ENCODE data around the gene NRROS.
A peak's percentile ranks its signal among the peaks of the same experiment; 100 is the strongest.

The NRROS gene

DNA sequence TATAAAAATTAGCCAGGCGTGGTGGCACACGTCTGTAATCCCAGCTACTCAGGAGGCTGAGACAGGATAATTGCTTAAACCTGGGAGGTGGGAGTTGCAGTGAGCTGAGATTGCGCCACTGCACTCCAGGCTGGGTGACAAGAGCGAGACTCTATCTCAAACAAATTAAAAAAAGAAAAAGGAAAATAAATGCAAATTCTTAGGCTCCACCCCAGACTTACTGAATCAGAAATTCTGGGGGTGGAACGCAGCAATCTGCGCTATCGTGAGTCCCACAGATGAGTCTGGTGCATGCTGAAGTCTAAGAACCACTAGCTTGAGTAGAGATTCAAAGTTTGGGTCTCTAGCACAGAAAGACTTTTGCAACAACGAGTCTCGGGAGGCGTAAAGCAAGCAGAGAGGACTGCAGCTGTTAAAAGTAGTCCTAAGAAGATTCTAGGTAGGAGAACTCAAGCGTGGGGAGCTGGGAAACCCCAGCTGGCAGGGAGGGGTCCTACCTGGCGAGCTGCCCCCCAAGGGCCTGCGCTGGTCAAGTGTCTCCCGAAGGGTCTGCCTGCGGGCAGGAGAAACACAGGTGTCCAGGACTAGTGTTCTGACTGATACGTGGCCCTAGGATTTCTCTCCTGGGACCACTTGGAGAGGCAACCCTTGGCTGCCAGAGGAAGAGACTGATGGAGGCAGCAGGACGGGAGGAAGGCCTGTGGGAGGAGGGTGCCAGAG, 50.6 kb downstream of the NRROS start:
- no peak for DNase-seq

DNA sequence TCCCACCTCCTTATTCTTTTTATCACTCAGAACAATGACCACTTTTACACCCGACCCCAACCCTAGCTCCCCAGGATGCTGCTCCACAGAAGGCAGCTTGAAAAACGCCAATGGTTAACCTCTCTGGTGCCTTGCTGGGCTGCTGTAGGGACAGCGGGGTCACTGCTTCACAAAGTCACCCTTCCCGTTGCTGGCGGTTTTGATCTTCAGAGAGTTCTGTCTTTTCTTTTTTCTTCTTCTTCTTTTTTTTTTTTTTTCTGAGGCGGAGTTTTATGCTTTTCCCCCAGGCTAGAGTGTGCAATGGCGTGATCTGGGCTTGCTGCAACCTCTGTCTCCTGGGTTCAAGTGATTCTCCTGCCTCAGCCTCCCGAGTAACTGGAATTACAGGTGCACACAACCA, 51.9 kb downstream of the NRROS start:
- no peak for DNase-seq

DNA sequence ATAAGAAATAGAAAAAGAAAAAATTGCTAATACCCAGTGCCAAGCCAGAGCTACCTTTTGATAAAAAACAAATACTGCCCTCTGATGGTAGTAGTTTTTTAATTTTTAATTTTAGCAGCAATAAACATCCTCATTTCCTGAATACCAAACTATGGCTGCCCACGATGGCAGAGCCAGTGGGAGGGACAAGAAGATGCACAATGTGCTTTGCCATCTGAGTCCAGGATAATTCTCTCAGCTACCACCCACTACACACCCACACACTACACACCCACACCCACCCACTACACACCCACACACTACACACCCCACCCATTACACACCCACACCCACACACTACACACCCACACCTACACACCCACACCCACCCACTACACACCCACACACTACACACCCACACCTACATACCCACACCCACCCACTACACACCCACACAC, 54.7 kb downstream of the NRROS start:
- DNase-seq, result no peak

DNA sequence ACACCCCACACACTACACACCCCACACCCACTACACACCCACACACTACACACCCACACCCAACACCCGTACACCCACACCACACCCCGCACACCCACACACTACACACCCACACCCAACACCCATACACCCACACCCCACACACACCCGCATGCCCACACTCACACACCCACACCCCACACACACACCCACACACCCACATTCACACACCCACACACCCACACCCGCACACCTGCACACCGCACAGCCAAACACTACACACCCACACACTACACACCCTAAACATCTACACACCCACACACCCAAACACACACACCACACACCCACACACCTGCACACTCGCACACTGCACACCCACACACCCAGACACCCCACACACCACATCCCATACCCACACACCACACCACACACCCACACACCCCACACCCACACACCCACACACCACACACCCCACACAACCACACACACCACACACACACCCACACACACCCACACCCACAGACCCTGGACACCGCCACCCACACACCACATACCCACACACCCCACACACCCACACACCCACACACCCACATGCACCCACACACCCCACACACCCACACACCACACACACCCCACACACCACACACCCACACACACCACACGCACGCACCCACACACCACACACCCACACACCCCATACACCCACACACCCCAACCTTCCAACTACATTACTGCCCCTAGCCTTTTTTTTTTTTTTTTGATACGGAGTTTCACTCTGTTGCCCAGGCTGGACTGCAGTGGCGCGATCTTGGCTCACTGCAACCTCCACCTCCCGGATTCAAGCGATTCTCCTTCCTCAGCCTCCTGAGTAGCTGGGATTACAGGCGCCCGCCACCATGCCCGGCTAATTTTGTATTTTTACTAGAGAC, 55.7 kb downstream of the NRROS start:
- DNase-seq, result peak; percentile 14

DNA sequence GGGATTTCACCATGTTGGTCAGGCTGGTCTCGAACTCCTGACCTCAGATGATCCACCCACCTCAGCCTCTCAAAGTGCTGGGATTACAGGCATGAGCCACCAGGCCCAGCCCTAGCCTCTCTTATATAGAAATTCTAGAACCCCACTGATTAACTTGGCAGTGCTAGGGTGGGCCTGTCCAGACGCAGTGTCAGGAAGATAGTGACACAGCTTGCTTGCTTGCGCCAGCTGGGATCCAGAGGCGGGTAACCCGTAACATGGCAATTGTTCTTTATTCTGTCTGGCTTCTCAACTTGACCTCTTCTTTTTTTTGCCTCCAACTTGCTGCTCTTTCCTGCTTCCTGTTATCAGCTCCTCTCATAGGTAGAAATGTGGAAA, 56.3 kb downstream of the NRROS start:
- no peak for DNase-seq

DNA sequence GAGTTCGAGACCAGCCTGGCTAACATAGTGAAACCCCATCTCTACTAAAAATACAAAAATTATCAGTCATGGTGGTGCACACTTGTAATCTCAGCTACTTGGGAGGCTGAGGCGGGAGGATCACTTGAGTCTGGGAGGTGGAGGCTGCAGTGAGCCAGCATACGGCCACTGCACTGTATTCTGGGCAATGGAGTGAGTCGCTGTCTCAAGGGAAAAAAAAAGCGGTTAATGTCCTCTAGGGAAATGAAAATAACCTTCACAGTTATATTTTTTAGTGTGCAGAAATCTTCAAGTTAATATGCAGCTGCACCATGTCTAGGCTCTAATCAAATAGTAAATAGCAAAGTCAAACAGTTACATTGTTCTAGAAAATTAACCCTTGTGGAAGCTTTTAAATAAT, 57.8 kb downstream of the NRROS start:
- no peak for DNase-seq

DNA sequence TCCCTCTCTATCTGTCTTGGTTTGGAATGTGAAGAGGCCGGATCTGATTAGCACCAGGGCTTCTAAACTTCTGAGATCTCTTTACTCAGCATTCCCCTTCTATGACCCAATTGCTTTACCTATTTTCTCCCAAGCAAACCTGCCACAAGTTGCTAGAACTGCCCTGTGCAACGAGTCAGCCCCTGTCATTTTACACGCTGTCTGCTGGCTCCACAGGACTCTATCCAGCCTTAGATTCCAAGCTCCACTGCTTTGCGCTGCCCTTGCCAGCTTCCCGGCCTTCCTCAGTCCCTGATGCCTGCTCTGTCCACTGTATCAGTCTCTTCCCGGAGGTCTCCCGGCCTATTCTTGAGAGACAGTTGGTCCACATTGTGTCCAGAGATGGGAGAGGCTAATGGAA, 60.3 kb downstream of the NRROS start:
- DNase-seq, result no peak

DNA sequence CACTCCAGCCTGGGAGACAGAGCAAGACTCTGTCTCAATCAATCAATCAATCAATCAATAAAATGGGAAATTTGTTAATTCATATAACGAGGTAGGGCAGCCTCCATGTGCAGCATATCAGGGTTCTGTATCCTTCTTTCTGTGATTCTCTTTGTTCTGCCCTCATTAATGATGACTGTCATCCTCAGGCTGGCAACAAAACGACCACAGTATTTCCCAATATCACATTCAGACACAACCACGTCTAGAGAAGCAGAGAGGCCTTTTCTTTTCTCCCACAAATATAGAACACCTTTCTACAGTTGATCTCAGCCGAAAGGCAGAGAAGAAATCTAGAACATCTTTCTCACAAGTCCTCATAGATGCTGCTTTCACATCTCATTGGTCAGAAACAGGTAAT, 61.3 kb downstream of the NRROS start:
- DNase-seq, result no peak

DNA sequence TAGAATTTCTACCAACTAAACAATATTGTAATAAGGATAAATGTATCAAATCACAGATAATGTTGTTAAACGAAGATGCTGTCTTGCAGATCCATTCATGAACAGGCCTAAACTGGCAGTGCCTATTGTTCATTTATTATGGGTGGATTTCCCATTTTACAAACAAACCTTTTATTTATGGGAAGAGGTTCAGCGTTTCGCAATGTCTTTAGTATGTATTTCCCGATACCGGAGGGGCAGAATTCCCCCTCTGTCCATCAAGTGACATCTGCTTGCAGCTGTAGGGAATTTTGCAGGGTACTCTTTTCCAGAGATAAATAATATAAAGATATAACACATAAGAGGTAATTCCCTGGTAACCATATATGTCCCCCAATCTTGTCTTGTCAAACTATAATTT, 66.8 kb downstream of the NRROS start:
- DNase-seq, result no peak

DNA sequence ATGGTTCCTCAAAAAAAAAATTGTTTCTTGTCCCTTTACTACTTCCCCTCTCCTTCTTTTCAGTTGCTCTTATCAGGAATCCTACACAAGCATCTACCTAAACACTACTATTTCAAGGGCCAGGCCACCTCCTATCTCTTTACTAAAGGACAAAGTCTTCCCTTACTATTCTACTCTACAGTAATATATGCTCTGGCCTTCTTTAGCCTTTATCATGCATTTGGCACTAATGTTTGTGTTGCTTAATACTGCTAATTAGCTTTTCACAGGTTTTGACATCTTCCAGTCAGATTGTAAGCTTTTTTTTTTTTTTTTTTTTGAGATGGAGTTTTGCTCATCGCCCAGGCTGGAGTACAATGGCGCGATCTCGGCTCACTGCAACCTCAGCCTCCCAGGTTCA, 67.2 kb downstream of the NRROS start:
- no peak for DNase-seq

DNA sequence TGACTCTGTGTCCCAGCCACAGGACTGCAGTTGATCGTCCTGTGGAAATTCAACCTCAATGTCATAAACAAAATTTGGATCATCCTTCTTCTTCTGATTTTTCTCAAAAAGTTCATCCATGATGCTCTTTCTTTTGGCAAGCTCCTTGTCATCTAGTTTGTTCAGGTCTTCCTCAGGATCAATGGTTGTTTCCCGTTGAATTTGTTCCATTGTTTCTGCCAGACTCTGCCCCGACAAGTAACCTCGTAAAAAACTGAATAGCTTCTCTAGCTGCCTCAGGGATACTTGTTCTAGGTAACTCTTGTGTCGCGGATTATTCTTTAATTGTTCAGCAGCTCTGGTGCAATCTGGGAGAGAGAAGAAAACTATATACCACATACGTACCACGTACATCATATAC, 68.1 kb downstream of the NRROS start:
- DNase-seq, result no peak

DNA sequence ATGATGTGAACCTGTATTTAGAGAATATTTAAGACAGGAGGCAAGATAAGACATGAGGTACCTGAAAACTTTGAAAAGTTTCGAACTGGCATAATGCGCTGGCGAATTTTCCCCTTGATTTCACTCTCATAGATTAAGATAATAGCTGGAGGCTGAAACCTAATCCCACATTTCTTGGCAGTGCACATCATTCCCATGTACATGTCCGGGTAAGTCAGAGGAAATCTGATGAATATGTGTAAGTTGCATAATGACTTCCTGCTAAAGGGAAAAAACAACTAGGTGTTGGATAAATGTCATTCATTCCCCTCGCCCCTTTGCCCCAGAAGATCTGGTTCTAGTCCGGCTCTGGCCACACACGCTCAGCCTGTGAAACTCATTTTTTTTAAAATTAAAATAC, 69.0 kb downstream of the NRROS start:
- DNase-seq, result no peak
